DMS53 treated with DMSO at 0.1 percent for 48 hours (cell line): ENCODE results near the gene SRPK3.

Experiments used
- DNase-seq: peaks from one replicate; lab custom pipeline; 2025; ENCODE audit not compliant: unreplicated experiment; lab: John Stamatoyannopoulos, UW

SRPK3 gene

DNA sequence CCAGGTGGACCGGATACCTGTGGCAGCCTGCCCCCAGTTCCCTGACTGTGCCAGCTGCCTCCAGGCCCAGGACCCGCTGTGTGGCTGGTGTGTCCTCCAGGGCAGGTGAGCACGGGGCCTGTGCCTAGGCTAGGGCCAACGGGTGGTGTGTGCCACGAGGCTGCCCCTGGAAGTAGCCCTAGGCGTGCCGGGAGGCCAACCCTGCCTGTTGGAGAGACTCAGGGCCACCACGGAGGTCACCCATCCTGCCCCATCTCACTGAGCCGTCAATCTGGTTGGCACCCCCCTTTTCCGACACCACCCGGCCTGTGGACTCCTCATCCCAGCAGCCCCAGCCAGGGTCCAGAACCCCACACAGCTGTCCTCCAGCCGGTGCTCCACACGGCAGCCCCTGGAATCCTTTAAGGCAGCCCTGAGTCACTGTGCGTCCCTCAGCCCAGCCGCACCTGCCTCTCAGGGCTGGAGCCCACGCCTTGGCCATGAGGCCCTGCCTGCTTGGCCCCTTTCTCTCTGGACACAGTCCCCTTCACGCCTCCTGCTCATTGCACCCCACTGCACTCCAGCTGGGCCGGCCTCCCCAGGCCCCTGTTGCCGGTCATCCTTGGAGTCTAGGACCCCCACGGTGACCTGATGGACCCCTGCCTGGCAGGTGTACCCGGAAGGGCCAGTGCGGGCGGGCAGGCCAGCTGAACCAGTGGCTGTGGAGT, 11.5 kb upstream of the SRPK3 start:
- no peak for DNase-seq

DNA sequence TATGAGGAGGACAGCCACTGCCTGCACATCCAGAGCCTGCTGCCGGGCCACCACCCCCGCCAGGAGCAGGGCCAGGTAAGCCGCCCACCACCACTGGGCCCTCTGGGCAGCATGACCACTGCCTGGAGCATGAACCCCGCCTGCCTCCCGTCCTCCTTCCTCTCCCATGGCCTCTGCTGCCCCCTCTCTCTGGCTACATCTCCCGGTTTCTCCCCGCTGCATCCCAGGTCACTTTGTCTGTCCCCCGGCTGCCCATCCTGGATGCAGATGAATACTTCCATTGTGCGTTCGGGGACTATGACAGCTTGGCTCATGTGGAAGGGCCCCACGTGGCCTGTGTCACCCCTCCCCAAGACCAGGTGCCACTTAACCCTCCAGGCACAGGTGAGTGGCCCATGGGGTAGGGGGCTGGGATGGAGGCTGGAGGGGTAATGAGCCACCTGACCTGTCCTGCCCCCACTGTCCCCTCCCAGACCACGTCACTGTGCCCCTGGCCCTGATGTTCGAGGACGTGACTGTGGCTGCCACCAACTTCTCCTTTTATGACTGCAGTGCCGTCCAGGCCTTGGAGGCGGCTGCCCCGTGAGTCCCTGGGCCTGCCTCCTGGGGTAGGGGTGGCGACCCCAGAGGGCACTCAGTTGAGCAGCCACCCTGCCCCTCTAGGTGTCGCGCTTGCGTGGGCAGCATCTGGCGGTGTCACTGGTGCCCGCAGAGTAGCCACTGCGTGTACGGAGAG, 10.8 kb upstream of the SRPK3 start:
- no peak for DNase-seq

DNA sequence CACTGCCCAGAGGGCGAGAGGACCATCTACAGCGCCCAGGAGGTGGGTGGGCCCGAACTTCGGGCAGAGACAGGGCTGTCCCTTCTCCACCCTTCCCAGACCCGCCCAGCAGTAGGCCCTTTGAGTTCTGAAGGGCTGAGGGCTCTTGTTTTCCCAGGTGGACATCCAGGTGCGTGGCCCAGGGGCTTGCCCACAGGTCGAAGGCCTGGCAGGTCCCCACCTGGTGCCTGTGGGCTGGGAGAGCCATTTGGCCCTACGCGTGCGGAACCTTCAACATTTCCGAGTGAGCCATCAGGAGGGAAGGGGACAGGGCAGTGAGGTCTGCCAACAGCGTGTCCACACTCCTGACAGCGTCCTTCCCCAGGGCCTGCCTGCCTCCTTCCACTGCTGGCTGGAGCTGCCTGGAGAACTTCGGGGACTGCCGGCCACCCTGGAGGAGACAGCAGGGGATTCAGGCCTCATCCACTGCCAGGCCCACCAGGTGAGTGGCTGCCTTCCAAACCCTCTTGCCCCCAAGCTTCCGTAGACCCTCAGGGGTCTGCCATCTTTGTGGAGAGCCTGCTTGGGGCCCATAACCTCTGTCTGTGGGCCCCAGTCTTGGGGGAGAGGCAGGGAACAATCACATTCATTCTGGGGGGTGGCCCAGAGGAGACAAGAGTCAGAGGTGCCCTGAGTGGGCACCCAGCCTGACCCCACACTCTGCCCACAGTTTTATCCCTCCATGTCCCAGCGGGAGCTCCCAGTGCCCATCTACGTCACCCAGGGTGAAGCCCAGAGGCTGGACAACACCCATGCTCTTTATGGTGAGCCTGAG, 10.0 kb upstream of the SRPK3 start:
- no peak for DNase-seq

DNA sequence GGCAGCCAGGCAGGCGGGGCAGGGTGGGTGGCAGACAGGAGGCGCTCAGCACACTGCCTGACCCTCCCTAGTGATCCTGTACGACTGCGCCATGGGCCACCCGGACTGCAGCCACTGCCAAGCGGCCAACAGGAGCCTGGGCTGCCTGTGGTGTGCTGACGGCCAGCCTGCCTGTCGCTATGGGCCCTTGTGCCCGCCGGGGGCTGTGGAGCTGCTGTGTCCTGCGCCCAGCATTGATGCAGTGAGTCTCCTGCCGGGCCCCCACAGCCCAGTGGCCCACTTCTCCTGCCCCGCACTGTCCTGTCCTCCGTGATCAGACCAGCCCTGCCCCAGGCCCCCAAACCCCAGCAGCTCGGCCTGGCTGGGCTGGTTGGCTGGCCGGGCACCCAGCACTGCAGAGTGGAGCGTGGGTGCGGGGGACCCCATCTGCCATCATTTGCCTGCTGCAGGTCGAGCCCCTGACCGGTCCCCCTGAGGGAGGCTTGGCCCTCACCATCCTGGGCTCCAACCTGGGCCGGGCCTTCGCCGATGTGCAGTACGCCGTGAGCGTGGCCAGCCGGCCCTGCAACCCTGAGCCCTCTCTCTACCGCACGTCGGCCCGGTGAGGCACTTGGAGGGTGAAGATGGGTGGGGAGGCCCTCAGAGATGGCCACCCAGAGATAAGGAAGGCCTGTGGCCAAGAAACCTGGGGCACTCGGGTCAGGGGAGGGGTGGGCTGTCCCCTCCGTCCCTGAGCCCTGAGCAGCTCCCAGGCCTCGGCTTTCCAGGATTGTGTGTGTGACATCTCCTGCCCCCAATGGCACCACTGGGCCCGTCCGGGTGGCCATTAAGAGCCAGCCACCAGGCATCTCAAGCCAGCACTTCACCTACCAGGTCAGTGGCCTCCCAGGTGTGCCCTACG, 9.2 kb upstream of the SRPK3 start:
- DNase-seq: no peak

DNA sequence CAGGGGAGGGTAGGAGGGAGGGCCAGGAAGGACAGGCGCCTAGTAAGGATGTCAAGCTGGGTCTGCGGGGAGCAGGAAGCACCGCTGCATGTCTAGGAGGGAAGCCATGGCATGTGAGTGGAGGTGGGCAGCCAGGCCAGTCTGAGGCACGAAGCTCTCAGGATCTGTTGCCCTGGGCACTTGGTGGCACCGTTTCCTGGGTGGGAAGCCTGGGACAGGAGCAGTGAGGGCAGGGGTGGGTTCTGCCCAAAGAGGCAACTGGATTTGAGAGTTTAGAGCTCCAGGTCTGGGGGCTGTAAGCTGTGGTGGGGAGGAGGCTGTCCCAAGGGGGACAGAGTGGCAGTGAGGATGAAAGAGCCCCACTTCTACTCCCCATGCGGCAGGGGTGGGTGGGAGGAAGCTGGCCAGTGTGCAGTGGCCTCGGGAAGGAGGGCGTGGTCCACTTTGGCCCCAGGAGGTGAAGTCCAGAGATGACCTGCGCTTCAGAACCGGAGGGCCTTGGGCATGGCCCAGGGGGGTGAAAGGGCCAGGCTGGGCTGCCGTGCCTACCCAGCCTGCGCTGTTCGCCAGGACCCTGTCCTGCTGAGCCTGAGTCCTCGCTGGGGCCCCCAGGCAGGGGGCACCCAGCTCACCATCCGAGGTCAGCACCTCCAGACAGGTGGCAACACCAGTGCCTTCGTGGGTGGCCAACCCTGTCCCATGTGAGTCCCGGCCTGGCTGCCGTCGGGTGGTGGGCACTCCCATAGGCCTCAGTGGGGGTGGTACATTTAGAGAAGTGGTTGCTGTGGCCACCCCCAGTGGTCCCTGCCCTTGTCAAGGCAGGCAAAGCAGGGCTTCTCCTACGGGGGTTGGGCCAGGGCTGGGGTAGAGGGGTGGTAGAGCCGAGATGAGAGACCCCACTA, 8.3 kb upstream of the SRPK3 start:
- no peak for DNase-seq

DNA sequence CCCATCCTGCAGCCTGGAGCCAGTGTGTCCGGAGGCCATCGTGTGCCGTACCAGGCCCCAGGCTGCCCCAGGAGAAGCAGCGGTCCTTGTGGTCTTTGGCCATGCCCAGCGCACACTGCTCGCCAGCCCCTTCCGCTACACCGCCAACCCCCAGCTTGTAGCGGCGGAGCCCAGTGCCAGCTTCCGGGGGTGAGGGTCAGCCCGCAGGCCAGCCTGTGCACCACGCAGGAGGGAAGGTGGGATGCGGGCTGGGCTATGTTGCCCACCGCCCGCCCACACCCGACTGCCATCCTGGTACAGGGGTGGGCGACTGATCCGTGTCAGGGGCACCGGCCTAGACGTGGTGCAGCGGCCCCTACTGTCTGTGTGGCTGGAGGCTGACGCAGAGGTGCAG, 7.6 kb upstream of the SRPK3 start:
- no peak for DNase-seq

DNA sequence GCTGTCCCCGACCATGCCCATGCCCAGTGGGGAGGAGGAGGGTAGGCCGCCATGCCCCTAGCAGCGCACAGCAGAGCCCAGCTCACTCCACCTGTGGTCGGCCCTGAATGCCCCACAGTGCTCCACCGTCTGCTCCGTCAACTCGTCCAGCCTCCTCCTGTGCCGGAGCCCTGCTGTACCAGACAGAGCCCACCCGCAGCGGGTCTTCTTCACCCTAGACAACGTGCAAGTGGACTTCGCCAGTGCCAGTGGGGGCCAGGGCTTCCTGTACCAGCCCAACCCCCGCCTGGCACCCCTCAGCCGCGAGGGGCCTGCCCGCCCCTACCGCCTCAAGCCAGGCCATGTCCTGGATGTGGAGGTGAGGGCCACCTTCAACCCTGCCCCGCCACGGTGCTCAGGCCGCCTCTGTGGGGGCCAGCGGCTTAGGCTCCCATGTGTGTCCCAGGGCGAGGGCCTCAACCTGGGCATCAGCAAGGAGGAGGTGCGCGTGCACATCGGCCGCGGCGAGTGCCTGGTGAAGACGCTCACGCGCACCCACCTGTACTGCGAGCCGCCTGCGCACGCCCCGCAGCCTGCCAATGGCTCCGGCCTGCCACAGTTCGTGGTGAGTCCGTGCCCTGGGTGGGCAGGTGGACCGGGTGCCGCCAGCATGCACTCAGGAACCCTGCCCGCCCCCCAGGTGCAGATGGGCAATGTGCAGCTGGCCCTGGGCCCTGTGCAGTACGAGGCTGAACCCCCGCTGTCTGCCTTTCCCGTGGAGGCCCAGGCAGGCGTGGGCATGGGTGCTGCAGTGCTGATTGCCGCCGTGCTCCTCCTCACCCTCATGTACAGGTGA, 6.9 kb upstream of the SRPK3 start:
- DNase-seq: no peak

DNA sequence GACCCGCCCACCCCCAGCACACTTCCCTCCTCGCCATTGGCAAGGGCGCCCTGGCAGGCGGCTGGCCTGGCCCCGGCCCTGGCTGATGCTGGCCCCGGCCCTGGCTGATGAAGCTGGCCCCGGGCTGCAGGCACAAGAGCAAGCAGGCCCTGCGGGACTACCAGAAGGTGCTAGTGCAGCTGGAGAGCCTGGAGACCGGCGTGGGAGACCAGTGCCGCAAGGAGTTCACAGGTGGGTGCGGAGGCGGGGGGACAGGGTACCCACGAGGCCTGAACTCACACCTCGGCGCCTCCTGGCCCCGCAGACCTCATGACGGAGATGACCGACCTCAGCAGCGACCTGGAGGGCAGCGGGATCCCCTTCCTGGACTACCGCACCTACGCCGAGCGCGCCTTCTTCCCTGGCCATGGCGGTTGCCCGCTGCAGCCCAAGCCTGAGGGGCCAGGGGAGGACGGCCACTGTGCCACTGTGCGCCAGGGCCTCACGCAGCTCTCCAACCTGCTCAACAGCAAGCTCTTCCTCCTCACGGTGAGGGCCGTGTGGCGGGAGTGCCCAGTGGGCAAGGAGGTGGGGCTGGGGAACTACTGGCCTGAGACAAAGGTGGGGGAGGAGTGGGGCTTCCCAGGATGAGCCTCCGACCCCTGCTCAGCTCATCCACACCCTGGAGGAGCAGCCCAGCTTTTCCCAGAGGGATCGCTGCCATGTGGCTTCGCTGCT, 6.1 kb upstream of the SRPK3 start:
- no peak for DNase-seq

DNA sequence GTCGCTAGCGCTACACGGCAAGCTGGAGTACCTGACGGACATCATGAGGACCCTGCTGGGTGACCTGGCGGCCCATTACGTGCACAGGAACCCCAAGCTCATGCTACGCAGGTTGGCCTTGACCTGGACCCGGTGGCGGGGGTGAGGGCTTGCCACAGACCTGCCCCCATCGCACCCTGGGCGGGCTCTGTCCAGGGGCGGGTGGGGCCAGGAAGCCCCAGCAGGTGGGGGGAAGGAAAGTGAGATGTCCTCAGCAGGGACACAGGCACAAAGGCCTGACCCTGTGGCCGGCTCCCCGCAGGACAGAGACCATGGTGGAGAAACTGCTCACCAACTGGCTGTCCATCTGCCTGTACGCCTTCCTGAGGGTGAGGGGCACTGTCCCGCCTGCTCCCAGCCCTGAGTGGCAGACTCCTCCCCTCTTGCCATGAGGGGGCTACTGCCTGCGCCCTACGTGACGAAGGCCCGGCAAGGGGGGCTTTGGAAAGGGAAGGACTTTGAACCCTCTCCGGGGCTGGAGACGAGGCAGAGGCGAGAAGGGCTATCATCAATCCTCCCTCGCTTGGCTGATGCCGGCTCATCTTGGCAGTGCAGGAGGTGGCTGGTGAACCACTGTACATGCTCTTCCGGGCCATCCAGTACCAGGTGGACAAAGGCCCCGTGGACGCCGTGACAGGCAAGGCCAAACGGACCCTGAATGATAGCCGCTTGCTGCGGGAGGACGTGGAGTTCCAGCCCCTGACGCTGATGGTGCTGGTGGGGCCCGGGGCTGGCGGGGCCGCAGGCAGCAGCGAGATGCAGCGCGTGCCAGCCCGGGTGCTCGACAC, 5.3 kb upstream of the SRPK3 start:
- DNase-seq: no peak

DNA sequence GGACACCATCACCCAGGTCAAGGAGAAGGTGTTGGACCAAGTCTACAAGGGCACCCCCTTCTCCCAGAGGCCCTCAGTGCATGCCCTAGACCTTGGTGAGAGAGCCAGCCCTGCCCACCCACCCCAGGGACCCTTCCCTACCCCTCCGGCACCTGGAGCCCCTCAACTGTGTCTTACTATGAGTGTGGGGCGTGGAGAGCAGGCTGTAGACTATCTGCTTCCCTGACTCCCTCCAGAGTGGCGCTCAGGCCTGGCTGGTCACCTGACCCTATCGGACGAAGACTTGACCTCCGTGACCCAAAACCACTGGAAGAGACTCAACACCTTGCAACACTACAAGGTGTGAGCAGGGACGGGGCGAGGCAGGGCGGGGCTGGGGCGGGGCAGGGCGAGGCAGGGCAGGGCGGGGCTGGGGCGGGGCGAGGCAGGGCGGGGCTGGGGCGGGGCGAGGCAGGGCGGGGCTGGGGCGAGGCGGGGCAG, 4.7 kb upstream of the SRPK3 start:
- no peak for DNase-seq

DNA sequence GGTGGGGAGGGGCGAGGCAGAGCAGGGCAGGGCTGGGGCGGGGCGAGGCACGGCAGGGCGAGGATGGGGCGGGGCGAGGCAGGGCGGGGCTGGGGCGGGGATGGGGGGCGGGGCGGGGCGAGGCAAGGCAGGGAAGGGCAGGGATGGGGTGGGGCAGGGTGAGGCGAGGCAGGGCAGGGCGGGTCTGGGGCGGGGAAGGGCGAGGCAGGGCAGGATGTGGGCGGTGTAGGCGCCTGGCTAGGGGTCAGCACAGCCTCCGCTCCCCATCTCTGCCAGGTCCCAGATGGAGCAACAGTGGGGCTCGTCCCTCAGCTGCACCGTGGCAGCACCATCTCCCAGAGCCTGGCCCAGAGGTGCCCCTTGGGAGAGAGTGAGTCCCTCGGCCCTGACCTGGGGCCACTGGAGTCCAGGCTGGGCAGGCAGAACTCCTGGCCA, 4.2 kb upstream of the SRPK3 start:
- no peak for DNase-seq

DNA sequence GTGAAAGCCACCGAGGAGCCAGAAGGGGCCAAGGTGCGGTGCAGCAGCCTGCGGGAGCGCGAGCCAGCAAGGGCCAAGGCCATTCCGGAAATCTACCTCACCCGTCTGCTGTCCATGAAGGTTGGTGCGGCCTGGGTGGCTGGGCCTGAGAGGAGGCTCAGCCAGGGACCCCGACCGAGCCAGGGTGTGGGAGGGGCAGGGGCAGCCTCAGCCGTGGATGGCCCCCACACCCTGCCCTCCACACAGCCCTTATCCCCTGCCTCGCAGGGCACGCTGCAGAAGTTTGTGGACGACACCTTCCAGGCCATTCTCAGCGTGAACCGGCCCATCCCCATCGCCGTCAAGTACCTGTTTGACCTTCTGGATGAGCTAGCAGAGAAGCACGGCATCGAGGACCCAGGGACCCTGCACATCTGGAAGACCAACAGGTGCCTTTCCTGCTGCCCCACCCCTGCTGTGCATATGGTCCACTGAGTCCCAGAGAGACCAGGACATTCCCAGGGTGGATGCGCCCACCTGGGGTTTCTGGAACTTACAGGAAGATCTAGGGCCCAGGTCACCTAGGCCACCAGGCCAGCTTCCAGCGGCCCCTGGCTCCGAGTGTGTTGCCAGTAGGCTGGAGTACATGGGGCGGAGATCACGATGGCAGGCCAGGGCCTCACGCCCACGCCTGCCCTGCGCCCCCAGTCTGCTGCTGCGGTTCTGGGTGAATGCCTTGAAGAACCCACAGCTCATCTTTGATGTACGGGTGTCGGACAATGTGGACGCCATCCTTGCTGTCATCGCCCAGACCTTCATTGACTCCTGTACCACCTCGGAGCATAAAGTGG, 3.4 kb upstream of the SRPK3 start:
- no peak for DNase-seq

DNA sequence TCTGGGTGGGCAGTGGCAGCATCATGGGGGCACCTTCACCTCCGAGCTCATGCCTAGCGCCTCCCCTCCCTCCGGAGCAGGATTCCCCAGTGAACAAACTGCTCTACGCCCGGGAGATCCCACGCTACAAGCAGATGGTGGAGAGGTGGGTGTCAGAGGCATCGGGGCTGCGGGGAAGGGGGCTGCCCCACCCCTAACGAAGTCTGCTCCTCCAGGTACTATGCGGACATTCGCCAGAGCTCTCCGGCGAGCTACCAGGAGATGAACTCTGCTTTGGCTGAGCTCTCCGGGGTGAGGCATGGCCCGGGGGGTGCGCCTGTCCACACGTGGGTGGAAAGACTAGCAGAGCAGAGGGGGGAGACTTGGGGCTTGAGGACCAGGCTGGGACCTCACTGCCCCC, 2.7 kb upstream of the SRPK3 start:
- no peak for DNase-seq

DNA sequence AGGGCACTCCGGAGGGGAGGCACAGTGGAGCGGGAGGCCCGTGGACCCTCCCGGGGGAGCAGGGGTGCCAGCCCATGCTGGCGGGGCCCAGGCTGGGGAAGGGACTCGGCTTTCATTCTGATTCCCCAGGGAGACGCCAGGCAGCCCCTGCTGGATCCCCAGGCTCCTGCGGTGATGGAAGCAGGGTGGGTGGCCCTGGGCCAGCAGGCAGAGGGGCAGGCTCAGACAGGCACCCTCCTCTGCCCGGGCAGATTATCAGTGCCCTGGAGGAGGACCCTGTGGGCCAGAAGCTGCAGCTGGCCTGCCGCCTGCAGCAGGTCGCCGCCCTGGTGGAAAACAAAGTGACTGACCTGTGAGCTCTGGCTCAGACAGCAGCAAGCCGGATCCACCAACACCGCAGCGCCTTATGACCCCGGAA, 2.1 kb upstream of the SRPK3 start:
- DNase-seq: no peak

DNA sequence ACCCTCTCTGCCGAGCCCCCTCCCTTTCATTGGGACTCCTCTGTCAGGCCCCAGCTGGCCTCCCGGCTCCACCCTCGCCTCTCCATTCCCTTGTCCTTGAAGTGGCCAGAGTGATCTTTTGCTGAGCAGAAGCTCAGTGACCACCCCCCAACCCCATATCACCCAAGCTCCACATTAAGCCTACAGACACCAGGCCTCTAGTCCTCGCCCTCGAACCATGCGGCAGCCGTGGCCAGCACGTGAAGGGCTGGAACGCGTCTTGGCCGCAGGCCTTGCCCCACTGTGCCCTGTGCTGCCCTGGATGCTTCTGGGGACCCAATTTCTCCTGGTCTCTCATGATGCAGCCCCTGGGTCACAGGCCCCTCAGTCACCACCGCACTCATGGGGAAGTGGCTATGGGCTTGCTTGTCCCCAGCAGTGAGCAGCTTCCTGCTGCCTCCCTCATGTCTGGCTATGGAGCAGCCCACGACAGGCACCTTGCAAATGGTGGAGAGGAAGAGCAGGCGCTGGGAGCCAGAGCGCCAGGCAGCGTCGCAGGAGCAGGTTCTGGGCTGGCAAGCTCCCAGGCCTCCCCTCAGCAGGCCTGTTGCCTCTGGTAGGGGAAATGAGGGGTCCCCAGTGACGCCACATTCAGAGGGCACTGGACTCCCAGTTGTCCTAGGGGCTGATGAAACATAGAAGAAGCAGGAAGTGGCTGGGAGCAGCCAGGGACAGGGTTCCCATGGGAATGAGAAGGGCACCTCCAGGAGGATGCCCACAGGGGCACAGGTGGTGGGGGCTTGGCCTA, 757 bp upstream of the SRPK3 start:
- DNase-seq: peak; percentile 15
